ENCODE results near the gene SLC25A13. TPM values are rescaled to one million over a fixed set of nuclear protein-coding genes. Genes with fewer than 3 reads are reported as not detected.

The SLC25A13 gene
- total RNA-seq, 1 experiment from 2014 or later, result 71.7 TPM

DNA sequence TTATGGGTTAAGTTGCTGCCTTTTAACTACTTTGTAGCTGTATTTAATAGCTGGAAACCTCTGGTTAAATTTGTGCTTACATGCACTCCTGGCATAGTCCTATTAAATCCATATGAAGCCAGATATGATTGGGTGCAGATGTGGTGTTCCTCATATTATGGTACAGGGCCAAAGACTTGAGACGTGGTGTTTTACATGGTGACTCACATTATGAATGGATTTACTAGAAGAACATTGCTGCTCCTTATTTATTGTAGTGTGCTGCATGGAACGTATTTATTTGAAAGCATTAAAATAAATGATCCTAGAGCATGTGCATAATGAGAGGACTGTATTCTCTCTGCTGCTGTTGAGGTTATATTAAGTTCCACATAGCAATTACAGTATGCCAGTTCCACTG lies 224.1 kb downstream of the SLC25A13 start:
- Histone ChIP-seq H3K4me1 (ENCODE audit: insufficient read depth, low read length) (no peaks in the 10 kb centered on the region), H3K9ac (ENCODE audit: extremely low read depth, insufficient read length, low read length) (no peak overlapping the region), H2AFZ (ENCODE audit: low read length) (no peak overlapping the region), H3K56ac (ENCODE audit: insufficient read length, low read depth, low read length) (no peak overlapping the region), H3K9me3 (ENCODE audit: control insufficient read depth, low read depth, low read length) (no peaks in the 10 kb centered on the region), H3K79me2 (ENCODE audit: insufficient read depth, low read length) (no peaks in the 10 kb centered on the region), H3K23me2 (ENCODE audit: insufficient read length, low read depth, low read length, poor library complexity, severe bottlenecking) (no peaks in the 10 kb centered on the region), H4K20me1 (ENCODE audit: control insufficient read depth, insufficient read depth, insufficient read length) (no peaks in the 10 kb centered on the region), H3T11ph (ENCODE audit: low read length) (no peak overlapping the region), H4K5ac (ENCODE audit: insufficient read length, low read depth, low read length) (no peak overlapping the region), H2AK5ac (ENCODE audit: insufficient read length, low read length) (no peak overlapping the region), H3K23ac (ENCODE audit: insufficient read length, low read depth, low read length) (no peak overlapping the region), H3K18ac (ENCODE audit: insufficient read length, low read depth, low read length) (no peak overlapping the region), H2BK15ac (ENCODE audit: low read depth, low read length) (no peak overlapping the region), H2BK20ac (ENCODE audit: low read depth, low read length, poor library complexity, severe bottlenecking) (no peak overlapping the region), H3K79me1 (ENCODE audit: insufficient read depth, low read depth, low read length, poor library complexity, severe bottlenecking) (no peaks in the 10 kb centered on the region), H2BK12ac (ENCODE audit: insufficient read length, low read depth, low read length) (no peak overlapping the region), H3K4ac (ENCODE audit: low read depth, low read length) (no peak overlapping the region), H3K14ac (ENCODE audit: insufficient read depth, low read length) (no peak overlapping the region), H4K8ac (replicated peaks; ENCODE audit: insufficient read length, low read depth, low read length) (no peak overlapping the region), H3K4me2 (ENCODE audit: insufficient read depth, insufficient read length, low read length) (no peak overlapping the region), H3K27me3 (ENCODE audit: insufficient read depth, low read length) (no peaks in the 10 kb centered on the region), H3K27ac (ENCODE audit: insufficient read length, low read depth, low read length) (no peak overlapping the region), H4K91ac (ENCODE audit: insufficient read length, low read depth, low read length) (no peak overlapping the region), H2BK5ac (ENCODE audit: insufficient read length, low read length) (no peak overlapping the region), H2BK120ac (ENCODE audit: low read depth, low read length, poor library complexity, severe bottlenecking) (no peak overlapping the region)
- no CpG with 5 or more reads among the region's 2 CpGs for WGBS (ENCODE audit: extremely low coverage, insufficient read length, low lambda C conversion rate)
- no peak for TF ChIP-seq CTCF (conservative IDR thresholded peaks at IDR 0.05)
- Mint-ChIP-seq H3K27ac (no peak overlapping the region), H3K4me1 (peaks cover 2 to 3% of the 10 kb centered on the region in 2 experiments; a peak in 2 of 4 replicates), H3K9me3 (no peaks in the 10 kb centered on the region), H3K27me3 (ENCODE audit: low read depth) (peaks cover 7% of the 10 kb centered on the region; the same call in 1 of the 2 replicates), H3K36me3 (ENCODE audit: insufficient read depth in 1 of 3, low read depth in 3 of 3) (no peaks in the 10 kb centered on the region), H3K4me3 (no peak overlapping the region)
- DNase-seq, result no peak

All from H9 (cell line).